ENCODE results near the gene ATP1A1.

GRCh38 chr1:116325104-116325503, 47.9 kb upstream of the ATP1A1 start:
- TF ChIP-seq POLR2A (IDR thresholded peaks at IDR 0.05) (no peak), CTCF (IDR thresholded peaks at IDR 0.05 in 4 of 5, conservative IDR thresholded peaks at IDR 0.05 in 1 of 5) (no peak)

Measured in gastrocnemius medialis (tissue), 4 donors.